IMR-90 (cell line): ENCODE measurements around the gene HRH2. TPM values are rescaled to one million over a fixed set of nuclear protein-coding genes. Genes with fewer than 3 reads are reported as not detected.

ENCODE experiments used
- ATAC-seq: fragments of 200-7000 bp; cut with Tn5 transposase; 2 replicates; pipeline ENCODE4 v1.9.1; 2020; ENCODE audit warnings: low read depth, mild to moderate bottlenecking, moderate library complexity
- BruUV-seq: library from RNA; stranded (reverse); fragments of 400-500 nt; replicated peaks from 2 replicates; lab custom pipeline; 2021; lab: Mats Ljungman, UMichigan
- CTCF ChIA-PET: fragments of 300-600 bp; formaldehyde crosslinking; extraction: SDS; loops from one replicate; lab custom pipeline; 2021; ENCODE audit warnings: antibody characterized with exemption; lab: Yijun Ruan, JAX
- POLR2A ChIA-PET: fragments of 300-600 bp; sonication (Branson Sonifier 250); formaldehyde crosslinking; loops from one replicate; lab custom pipeline; 2022; ENCODE audit warnings: antibody characterized with exemption; ENCODE audit not compliant: unreplicated experiment; lab: Charles Lee
- DNase-seq: peaks from one replicate; pipeline ENCODE4 v3.0.0; 2013
- H2AFZ ChIP-seq: replicated peaks from 2 replicates; pipeline ENCODE3; 2013; ENCODE audit warnings: low read length, mild to moderate bottlenecking; ENCODE audit not compliant: poor library complexity
- H2AK5ac ChIP-seq: 2 replicates; pipeline ENCODE4 v1.6.1; 2013; ENCODE audit warnings: low read depth, low read length, inconsistent platforms
- H2AK9ac ChIP-seq: replicated peaks from 2 replicates; pipeline ENCODE3; 2013; ENCODE audit warnings: mild to moderate bottlenecking, low read depth, low read length, moderate library complexity; ENCODE audit not compliant: poor library complexity
- H2BK120ac ChIP-seq: 2 replicates; pipeline ENCODE4 v1.6.1; 2013; ENCODE audit warnings: low read depth, low read length, inconsistent platforms
- H2BK15ac ChIP-seq: 3 replicates; pipeline ENCODE4 v1.6.1; 2013; ENCODE audit warnings: low read depth, low read length, inconsistent platforms
- H2BK20ac ChIP-seq: 2 replicates; pipeline ENCODE4 v1.6.1; 2013; ENCODE audit warnings: low read depth, mild to moderate bottlenecking, inconsistent platforms, low read length, moderate library complexity
- H2BK5ac ChIP-seq: 2 replicates; pipeline ENCODE4 v1.6.1; 2013; ENCODE audit warnings: mild to moderate bottlenecking, low read depth, low read length, inconsistent platforms; ENCODE audit not compliant: poor library complexity, severe bottlenecking
- H3K14ac ChIP-seq: replicated peaks from 2 replicates; pipeline ENCODE4 v1.6.1; 2013; ENCODE audit warnings: low read depth, low read length, inconsistent platforms
- H3K18ac ChIP-seq: 2 replicates; pipeline ENCODE4 v1.6.1; 2013; ENCODE audit warnings: low read depth, low read length, control low read depth
- H3K23ac ChIP-seq: 2 replicates; pipeline ENCODE4 v1.6.1; 2013; ENCODE audit warnings: low read depth, low read length, inconsistent platforms
- H3K27ac ChIP-seq: 2 replicates; pipeline ENCODE4 v1.5.1; 2013; ENCODE audit warnings: mild to moderate bottlenecking, control low read depth, low read length; ENCODE audit not compliant: insufficient read depth
- H3K27me3 ChIP-seq: 2 replicates; pipeline ENCODE4 v1.6.1; 2013; ENCODE audit warnings: low read length; ENCODE audit not compliant: control insufficient read depth, insufficient read depth
- H3K36me3 ChIP-seq: 2 replicates; pipeline ENCODE4 v1.6.1; 2013; ENCODE audit warnings: low read length, mixed read lengths; ENCODE audit not compliant: control insufficient read depth, insufficient read depth
- H3K4ac ChIP-seq: 2 replicates; pipeline ENCODE4 v1.6.1; 2013; ENCODE audit warnings: low read depth, low read length, inconsistent platforms
- H3K4me1 ChIP-seq: 2 replicates; pipeline ENCODE4 v1.6.1; 2013; ENCODE audit warnings: low read length, mixed read lengths; ENCODE audit not compliant: control insufficient read depth, insufficient read depth
- H3K4me2 ChIP-seq: 2 replicates; pipeline ENCODE4 v1.6.1; 2013; ENCODE audit warnings: low read depth, mild to moderate bottlenecking, control low read depth, low read length, moderate library complexity
- H3K4me3 ChIP-seq: 2 replicates; pipeline ENCODE4 v1.5.1; 2013; ENCODE audit warnings: low read depth, mild to moderate bottlenecking, control low read depth, low read length, moderate library complexity; ENCODE audit not compliant: insufficient read depth
- H3K56ac ChIP-seq: 2 replicates; pipeline ENCODE4 v1.6.1; 2013; ENCODE audit warnings: low read length, inconsistent platforms; ENCODE audit not compliant: insufficient read depth; ENCODE audit errors: extremely low read depth
- H3K79me1 ChIP-seq, 2 experiments: 2 replicates each; pipeline ENCODE4 v1.6.1; 2013; ENCODE audit warnings: low read length in 2 of 2, inconsistent platforms in 1 of 2, low read depth in 1 of 2
- H3K9ac ChIP-seq: 2 replicates; pipeline ENCODE4 v1.6.1; 2013; ENCODE audit warnings: low read depth, low read length, control low read depth
- H3K9me1 ChIP-seq: 2 replicates; pipeline ENCODE4 v1.6.1; 2013; ENCODE audit warnings: low read length, inconsistent platforms; ENCODE audit not compliant: insufficient read depth
- H3K9me3 ChIP-seq: 2 replicates; pipeline ENCODE4 v1.6.1; 2013; ENCODE audit warnings: low read length; ENCODE audit not compliant: control insufficient read depth, insufficient read depth
- H4K20me1 ChIP-seq: 2 replicates; pipeline ENCODE4 v1.6.1; 2013; ENCODE audit warnings: low read length, inconsistent platforms; ENCODE audit not compliant: insufficient read depth
- H4K5ac ChIP-seq: 2 replicates; pipeline ENCODE4 v1.6.1; 2013; ENCODE audit warnings: mild to moderate bottlenecking, low read depth, low read length, control low read depth
- H4K8ac ChIP-seq, 2 experiments: 2 replicates each; pipeline ENCODE4 v1.6.1; 2013; ENCODE audit warnings: low read depth in 2 of 2, low read length in 2 of 2, control low read depth in 1 of 2, inconsistent platforms in 1 of 2
- H4K91ac ChIP-seq: 2 replicates; pipeline ENCODE4 v1.6.1; 2013; ENCODE audit warnings: low read depth, low read length, inconsistent platforms; ENCODE audit not compliant: insufficient read depth
- BHLHE40 ChIP-seq: fragments of 150-350 bp; IDR thresholded peaks from 2 replicates; pipeline ENCODE4 v1.6.1; 2016; ENCODE audit warnings: mild to moderate bottlenecking, low read depth, low read length
- CEBPB ChIP-seq: IDR thresholded peaks from 2 replicates; pipeline ENCODE4 v1.6.1; 2012; ENCODE audit warnings: low read depth, low read length, improper control_type of control experiment
- CHD1 ChIP-seq: IDR thresholded peaks from 2 replicates; pipeline ENCODE4 v1.6.1; 2012; ENCODE audit warnings: low read depth, low read length, improper control_type of control experiment
- CTCF ChIP-seq: conservative IDR thresholded peaks from 2 replicates; pipeline ENCODE4 v1.5.1; 2012; ENCODE audit warnings: mild to moderate bottlenecking, low read depth, low read length, improper control_type of control experiment
- ELK1 ChIP-seq: fragments of 150-350 bp; IDR thresholded peaks from 2 replicates; pipeline ENCODE4 v1.6.1; 2016; ENCODE audit warnings: low read depth, mild to moderate bottlenecking, low read length, moderate library complexity, borderline replicate concordance
- FOS ChIP-seq: fragments of 150-350 bp; IDR thresholded peaks from 2 replicates; pipeline ENCODE4 v1.6.1; 2016; ENCODE audit warnings: low read depth, low read length
- MAZ ChIP-seq: IDR thresholded peaks from 2 replicates; pipeline ENCODE4 v1.6.1; 2012; ENCODE audit warnings: low read depth, mild to moderate bottlenecking, low read length, improper control_type of control experiment, moderate library complexity, borderline replicate concordance
- MXI1 ChIP-seq: IDR thresholded peaks from 2 replicates; pipeline ENCODE4 v1.6.1; 2012; ENCODE audit warnings: low read depth, mild to moderate bottlenecking, low read length, moderate library complexity, borderline replicate concordance
- NFE2L2 ChIP-seq: fragments of 150-350 bp; IDR thresholded peaks from 2 replicates; pipeline ENCODE4 v1.6.1; 2016; ENCODE audit warnings: low read depth, mild to moderate bottlenecking, low read length
- RAD21 ChIP-seq: IDR thresholded peaks from 2 replicates; pipeline ENCODE4 v1.6.1; 2012; ENCODE audit warnings: low read length, improper control_type of control experiment
- RCOR1 ChIP-seq: IDR thresholded peaks from 2 replicates; pipeline ENCODE4 v1.6.1; 2012; ENCODE audit warnings: mild to moderate bottlenecking, low read length, improper control_type of control experiment; ENCODE audit not compliant: insufficient replicate concordance
- RFX5 ChIP-seq: IDR thresholded peaks from 2 replicates; pipeline ENCODE4 v1.8.0; 2012; ENCODE audit warnings: low read depth, mild to moderate bottlenecking, low read length, moderate library complexity
- SMC3 ChIP-seq: fragments of 150-350 bp; IDR thresholded peaks from 2 replicates; pipeline ENCODE4 v1.6.1; 2016; ENCODE audit warnings: low read depth, mild to moderate bottlenecking, antibody characterized with exemption, low read length, moderate library complexity
- WGBS, 2 experiments: methylation state at CpG; one replicate each; pipeline versions ENCODE4 v1.1.5 to v1.1.7; 2013; ENCODE audit warnings: missing lambda C conversion rate in 2 of 2; ENCODE audit not compliant: insufficient read length in 1 of 2; ENCODE audit errors: extremely low coverage in 2 of 2; 5-methylcytosine and 5-hydroxymethylcytosine counted together
- dilution Hi-C: fragments of 300-500 bp; cut with HindIII; formaldehyde crosslinking; loops from one replicate; pipeline ENCODE4 v1.14.3; 2018; ENCODE audit warnings: low sequenced_read_pairs; ENCODE audit not compliant: unreplicated experiment
- in situ Hi-C: fragments of 300-500 bp; cut with MboI; formaldehyde crosslinking; loops from 3 replicates; pipeline ENCODE4 v1.14.3; 2019; ENCODE audit warnings: low sequenced_read_pairs, inconsistent platforms, mixed read lengths
- intact Hi-C: fragments of 100-400 bp; cut with micrococcal nuclease; formaldehyde crosslinking; loops from 2 replicates; pipeline ENCODE4 v1.10.0; 2022
- polyA plus RNA-seq, 3 experiments: library from polyadenylated mRNA; depleted of rRNA; stranded (reverse); fragments of >200 nt; gene quantifications; 2 replicates each; pipeline ENCODE4 v1.2.3, GENCODE V29; 2012; ENCODE audit warnings: low replicate concordance in 1 of 3
- total RNA-seq: library from RNA; depleted of rRNA; stranded (reverse); fragments of >200 nt; gene quantifications from 2 replicates; pipeline ENCODE4 v1.2.3, GENCODE V29; 2012

HRH2 gene
- total and polyA plus RNA-seq, 2 of the 4 experiments (the other 2 are of a cell fraction) = not detected

GRCh38 chr5:175629261-175629660, 28.6 kb upstream of the HRH2 start:
- no peak for ATAC-seq
- no peak overlapping the region for H3K18ac ChIP-seq
- BruUV-seq = no TSS peak
- no peak for TF ChIP-seq RCOR1
- no peak for TF ChIP-seq CEBPB
- TF ChIP-seq MXI1 = no peak
- no peak for TF ChIP-seq MAZ
- no peak for TF ChIP-seq FOS
- TF ChIP-seq NFE2L2 = no peak
- no peak for TF ChIP-seq CTCF
- TF ChIP-seq CHD1 = no peak
- TF ChIP-seq SMC3 = no peak
- no peak for TF ChIP-seq ELK1
- TF ChIP-seq RAD21 = no peak
- no peak for TF ChIP-seq RFX5
- TF ChIP-seq BHLHE40 = no peak
- H3K9ac ChIP-seq = no peak overlapping the region
- H3K23ac ChIP-seq = no peak overlapping the region
- POLR2A ChIA-PET = no interaction called here
- H3K36me3 ChIP-seq = no peaks in the 10 kb centered on the region
- intact Hi-C loops = no loop called here
- no peak overlapping the region for H3K56ac ChIP-seq
- DNase-seq = no peak
- peaks cover 40% of the 10 kb centered on the region for H3K9me3 ChIP-seq
- H4K20me1 ChIP-seq = no peaks in the 10 kb centered on the region
- H3K79me1 ChIP-seq = no peaks in the 10 kb centered on the region
- H2AFZ ChIP-seq = no peak overlapping the region
- no peak overlapping the region for H3K27ac ChIP-seq
- no peak overlapping the region for H4K8ac ChIP-seq
- no peak overlapping the region for H2BK5ac ChIP-seq
- no peaks in the 10 kb centered on the region for H3K4me1 ChIP-seq
- no peak overlapping the region for H2BK15ac ChIP-seq
- no peak overlapping the region for H4K91ac ChIP-seq
- CTCF ChIA-PET = no interaction called here
- no peak overlapping the region for H3K4ac ChIP-seq
- in situ Hi-C loops = no loop called here
- 33% methylated on average over 1 of the region's 6 CpGs; no CpG with 5 or more reads in 1 of the 2 experiments for WGBS, 2 experiments
- H3K14ac ChIP-seq = no peak overlapping the region
- H3K9me1 ChIP-seq = no peaks in the 10 kb centered on the region
- no peak overlapping the region for H3K4me2 ChIP-seq
- no peak overlapping the region for H3K4me3 ChIP-seq
- H2BK120ac ChIP-seq = no peak overlapping the region
- no peak overlapping the region for H4K5ac ChIP-seq
- no peaks in the 10 kb centered on the region for H3K27me3 ChIP-seq
- H2BK20ac ChIP-seq = no peak overlapping the region
- no peak overlapping the region for H2AK5ac ChIP-seq
- no peak overlapping the region for H2AK9ac ChIP-seq
- dilution Hi-C loops = no loop called here
